ENCODE data around the gene FYCO1. TPM values are rescaled to one million over a fixed set of nuclear protein-coding genes. Genes with fewer than 3 reads are reported as not detected.

Gene FYCO1
- total RNA-seq, 1 donor from 2014 or later: 7.9 TPM

- no peak for DNase-seq (ENCODE audit: low read depth)
- H3K36me3 ChIP-seq (ENCODE audit: control insufficient read depth, insufficient read depth, low read length): peaks cover 26% of the 10 kb centered on the region
- no peak overlapping the region for H3K4me3 ChIP-seq (ENCODE audit: low read depth, low read length)
- no peak for FAIRE-seq
- no peaks in the 10 kb centered on the region for H3K27me3 ChIP-seq (ENCODE audit: control insufficient read depth, insufficient read depth, low read length)
- TF ChIP-seq, protein P1, sequence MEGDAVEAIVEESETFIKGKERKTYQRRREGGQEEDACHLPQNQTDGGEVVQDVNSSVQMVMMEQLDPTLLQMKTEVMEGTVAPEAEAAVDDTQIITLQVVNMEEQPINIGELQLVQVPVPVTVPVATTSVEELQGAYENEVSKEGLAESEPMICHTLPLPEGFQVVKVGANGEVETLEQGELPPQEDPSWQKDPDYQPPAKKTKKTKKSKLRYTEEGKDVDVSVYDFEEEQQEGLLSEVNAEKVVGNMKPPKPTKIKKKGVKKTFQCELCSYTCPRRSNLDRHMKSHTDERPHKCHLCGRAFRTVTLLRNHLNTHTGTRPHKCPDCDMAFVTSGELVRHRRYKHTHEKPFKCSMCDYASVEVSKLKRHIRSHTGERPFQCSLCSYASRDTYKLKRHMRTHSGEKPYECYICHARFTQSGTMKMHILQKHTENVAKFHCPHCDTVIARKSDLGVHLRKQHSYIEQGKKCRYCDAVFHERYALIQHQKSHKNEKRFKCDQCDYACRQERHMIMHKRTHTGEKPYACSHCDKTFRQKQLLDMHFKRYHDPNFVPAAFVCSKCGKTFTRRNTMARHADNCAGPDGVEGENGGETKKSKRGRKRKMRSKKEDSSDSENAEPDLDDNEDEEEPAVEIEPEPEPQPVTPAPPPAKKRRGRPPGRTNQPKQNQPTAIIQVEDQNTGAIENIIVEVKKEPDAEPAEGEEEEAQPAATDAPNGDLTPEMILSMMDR (IDR thresholded peaks at IDR 0.05; ENCODE audit: insufficient read depth, low read length, severe bottlenecking): no peak
Observed at GRCh38 chr3:45950686-45951600, 44.7 kb downstream of the FYCO1 start.

- peak; percentile 60 for FAIRE-seq
- Histone ChIP-seq H3K4me3 (ENCODE audit: low read depth, low read length) (no peak overlapping the region), H3K36me3 (ENCODE audit: control insufficient read depth, insufficient read depth, low read length) (peaks cover 24% of the 10 kb centered on the region), H3K27me3 (ENCODE audit: control insufficient read depth, insufficient read depth, low read length) (no peaks in the 10 kb centered on the region)
- TF ChIP-seq, protein P1 (IDR thresholded peaks at IDR 0.05; ENCODE audit: insufficient read depth, low read length, severe bottlenecking): no peak
- no peak for DNase-seq (ENCODE audit: low read depth)
Observed at GRCh38 chr3:45950131-45950530, 45.5 kb downstream of the FYCO1 start.

GRCh38 chr3:45949432-45949831 is 46.2 kb downstream of the FYCO1 start:
- TF ChIP-seq, protein P1 (IDR thresholded peaks at IDR 0.05; ENCODE audit: insufficient read depth, low read length, severe bottlenecking): no peak
- peak; percentile 18 for FAIRE-seq
- H3K4me3 ChIP-seq (ENCODE audit: low read depth, low read length): no peak overlapping the region
- no peaks in the 10 kb centered on the region for H3K27me3 ChIP-seq (ENCODE audit: control insufficient read depth, insufficient read depth, low read length)
- H3K36me3 ChIP-seq (ENCODE audit: control insufficient read depth, insufficient read depth, low read length): peaks cover 17% of the 10 kb centered on the region
- no peak for DNase-seq (ENCODE audit: low read depth)

DNA sequence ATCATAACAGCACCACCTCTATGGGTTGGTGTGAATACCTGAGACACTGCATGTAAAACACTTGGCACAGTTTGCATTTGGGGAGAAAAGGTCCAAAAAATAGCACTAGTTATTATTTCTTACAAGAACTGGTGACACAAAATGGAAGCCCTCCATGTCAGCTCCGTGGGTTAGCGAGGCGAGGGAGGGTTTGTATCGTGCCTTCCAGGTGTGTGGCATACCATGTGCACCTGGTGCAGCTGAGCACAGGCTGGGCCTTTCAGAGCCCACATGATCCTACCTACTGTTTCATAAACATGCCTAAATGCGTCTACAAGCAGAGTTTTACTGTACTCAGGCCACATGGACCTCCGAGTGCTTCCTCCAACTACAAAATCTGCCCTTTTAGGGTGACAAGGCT is 46.7 kb downstream of the FYCO1 start:
- TF ChIP-seq, protein P1 (IDR thresholded peaks at IDR 0.05; ENCODE audit: insufficient read depth, low read length, severe bottlenecking): no peak
- no peaks in the 10 kb centered on the region for H3K27me3 ChIP-seq (ENCODE audit: control insufficient read depth, insufficient read depth, low read length)
- DNase-seq (ENCODE audit: low read depth) (no peak), FAIRE-seq (no peak)
- no peak overlapping the region for H3K4me3 ChIP-seq (ENCODE audit: low read depth, low read length)
- H3K36me3 ChIP-seq (ENCODE audit: control insufficient read depth, insufficient read depth, low read length): peaks cover 15% of the 10 kb centered on the region

DNA sequence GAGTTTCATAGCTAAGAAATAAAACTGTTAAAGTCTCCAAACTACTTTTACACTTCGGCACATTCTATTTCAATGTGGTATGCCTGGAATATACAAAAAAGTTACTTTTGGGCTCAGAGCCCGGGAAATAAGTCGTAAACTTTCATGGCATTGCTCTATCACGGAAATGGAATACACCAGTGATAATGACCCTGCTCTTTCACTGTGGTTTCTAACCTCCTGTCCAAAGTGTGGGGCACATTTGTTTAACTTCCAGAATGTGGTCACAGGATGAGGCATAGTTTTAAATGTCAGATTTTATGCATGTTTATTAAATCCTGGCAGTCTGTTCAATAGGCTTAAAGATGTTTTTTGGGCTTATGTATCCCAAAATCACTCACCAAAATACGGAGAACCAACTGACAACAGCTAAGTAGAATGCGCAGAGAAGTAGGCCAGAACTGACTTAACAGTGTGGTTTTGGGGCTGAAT is 47.3 kb downstream of the FYCO1 start:
- Histone ChIP-seq H3K4me3 (ENCODE audit: low read depth, low read length) (no peak overlapping the region), H3K36me3 (ENCODE audit: control insufficient read depth, insufficient read depth, low read length) (peaks cover 15% of the 10 kb centered on the region), H3K27me3 (ENCODE audit: control insufficient read depth, insufficient read depth, low read length) (no peaks in the 10 kb centered on the region)
- DNase-seq (ENCODE audit: low read depth) (no peak), FAIRE-seq (no peak)
- TF ChIP-seq, protein P1 (IDR thresholded peaks at IDR 0.05; ENCODE audit: insufficient read depth, low read length, severe bottlenecking): no peak
